NCI-H2107 (cell line): ENCODE data around the gene CFAP410.

Experiments
- DNase-seq: peaks from one replicate; lab custom pipeline; 2025; lab: John Stamatoyannopoulos, UW

CFAP410 gene

GRCh38 chr21:44338971-44339910 lies at the start of gene CFAP410:
CFAP410 (minus strand) TSS chr21:44339390; CDS start chr21:44339194, 196 bp downstream.
- DNase-seq = peak; percentile 95

GRCh38 chr21:44384968-44385367 lies 45.8 kb upstream of the CFAP410 start:
- no peak for DNase-seq

- DNase-seq = no peak
Measured at GRCh38 chr21:44383216-44383615, 44.0 kb upstream of the CFAP410 start.

- no peak for DNase-seq
Measured at GRCh38 chr21:44382536-44382935, 43.3 kb upstream of the CFAP410 start.

GRCh38 chr21:44381874-44382273 lies 42.7 kb upstream of the CFAP410 start:
- no peak for DNase-seq

GRCh38 chr21:44380876-44381275 lies 41.7 kb upstream of the CFAP410 start:
- no peak for DNase-seq

GRCh38 chr21:44379991-44380865 lies 41.0 kb upstream of the CFAP410 start:
- no peak for DNase-seq

GRCh38 chr21:44379515-44379848 lies 40.3 kb upstream of the CFAP410 start:
- DNase-seq = no peak

GRCh38 chr21:44378646-44379514 lies 39.7 kb upstream of the CFAP410 start:
- no peak for DNase-seq

GRCh38 chr21:44377922-44378645 lies 38.9 kb upstream of the CFAP410 start:
- DNase-seq = no peak

GRCh38 chr21:44377201-44377921 lies 38.2 kb upstream of the CFAP410 start:
- DNase-seq = peak; percentile 78

GRCh38 chr21:44376606-44377005 lies 37.4 kb upstream of the CFAP410 start:
- no peak for DNase-seq

GRCh38 chr21:44375761-44376241 lies 36.6 kb upstream of the CFAP410 start:
- no peak for DNase-seq

GRCh38 chr21:44375281-44375651 lies 36.1 kb upstream of the CFAP410 start:
- DNase-seq = no peak

GRCh38 chr21:44374601-44375280 lies 35.6 kb upstream of the CFAP410 start:
- DNase-seq = no peak

GRCh38 chr21:44372616-44373015 lies 33.4 kb upstream of the CFAP410 start:
- DNase-seq = no peak

GRCh38 chr21:44371596-44371995 lies 32.4 kb upstream of the CFAP410 start:
- DNase-seq = no peak

GRCh38 chr21:44370786-44371410 lies 31.7 kb upstream of the CFAP410 start:
- no peak for DNase-seq

- peak; percentile 29 for DNase-seq
Measured at GRCh38 chr21:44370027-44370735, 31.0 kb upstream of the CFAP410 start.
